Ecto neural progenitor cell (in vitro differentiated cells): Measurements from ENCODE around the gene CNTD1.
"Not testable (repeated sequence)": the region's sequence is repeated elsewhere in the genome, so short reads cannot be mapped to it uniquely, and the experiment has no call there.

ENCODE experiments used
- DNase-seq: peaks from one replicate; pipeline ENCODE4 v3.0.0-alpha.2; 2018; ENCODE audit warnings: low spot score

Gene CNTD1

GRCh38 chr17:42845556-42845917 lies 46.9 kb downstream of the CNTD1 start:
- no peak for DNase-seq

- no peak for DNase-seq
Measured at GRCh38 chr17:42845918-42846593, 47.4 kb downstream of the CNTD1 start.

- DNase-seq = no peak
Measured at GRCh38 chr17:42846594-42847280, 48.1 kb downstream of the CNTD1 start.

GRCh38 chr17:42848093-42848492 lies 49.4 kb downstream of the CNTD1 start:
- DNase-seq = no peak

- DNase-seq = no peak
Measured at GRCh38 chr17:42849031-42849430, 50.4 kb downstream of the CNTD1 start.

- no peak for DNase-seq
Measured at GRCh38 chr17:42849451-42850181, 51.0 kb downstream of the CNTD1 start.

GRCh38 chr17:42850954-42851353 lies 52.3 kb downstream of the CNTD1 start, which contains the start of gene AOC3:
AOC3 (plus strand) TSS chr17:42851199; CDS start chr17:42851344, 145 bp downstream.
- no peak for DNase-seq

GRCh38 chr17:42851371-42852240 lies 52.9 kb downstream of the CNTD1 start:
- DNase-seq = not testable (repeated sequence)

GRCh38 chr17:42852351-42852750 lies 53.7 kb downstream of the CNTD1 start:
- DNase-seq = no peak

- no peak for DNase-seq
Measured at GRCh38 chr17:42853004-42853403, 54.3 kb downstream of the CNTD1 start.

GRCh38 chr17:42853597-42853967 lies 54.9 kb downstream of the CNTD1 start:
- DNase-seq = no peak

GRCh38 chr17:42853968-42854790 lies 55.5 kb downstream of the CNTD1 start:
- no peak for DNase-seq

- DNase-seq = no peak
Measured at GRCh38 chr17:42855048-42855596, 56.5 kb downstream of the CNTD1 start.

GRCh38 chr17:42856093-42856492 lies 57.4 kb downstream of the CNTD1 start:
- not testable (repeated sequence) for DNase-seq

- not testable (repeated sequence) for DNase-seq
Measured at GRCh38 chr17:42856516-42856915, 57.9 kb downstream of the CNTD1 start.

- no peak for DNase-seq
Measured at GRCh38 chr17:42857389-42857788, 58.7 kb downstream of the CNTD1 start.
